GM12892 (cell line): ENCODE results near the gene ANXA6.

Experiments used
- DNase-seq: peaks from one replicate; pipeline ENCODE4 v3.0.0; 2011; ENCODE audit not compliant: insufficient read length
- FAIRE-seq: peaks from 2 replicates; lab custom pipeline; 2011; peaks lifted over from hg19 to GRCh38; lab: Jason Lieb, UNC
- POLR2A ChIP-seq: IDR thresholded peaks from 2 replicates; pipeline ENCODE4 v1.6.1; 2011; ENCODE audit warnings: low read depth, low read length, control low read depth
- POLR2AphosphoS5 ChIP-seq: IDR thresholded peaks from 2 replicates; pipeline ENCODE4 v1.6.1; 2011; ENCODE audit warnings: low read depth, low read length, control low read depth
- TAF1 ChIP-seq: IDR thresholded peaks from 2 replicates; pipeline ENCODE4 v1.6.1; 2011; ENCODE audit warnings: low read depth, mild to moderate bottlenecking, control low read depth, low read length, borderline replicate concordance

The ANXA6 gene

GRCh38 chr5:151104795-151105194 is 52.8 kb downstream of the ANXA6 start:
- DNase-seq = no peak
- no peak for FAIRE-seq
- TF ChIP-seq POLR2A = no peak
- TF ChIP-seq POLR2AphosphoS5 = no peak
- TF ChIP-seq TAF1 = no peak

- TF ChIP-seq POLR2AphosphoS5 = no peak
- TF ChIP-seq TAF1 = no peak
- no peak for TF ChIP-seq POLR2A
- no peak for DNase-seq
- FAIRE-seq = no peak
Observed at GRCh38 chr5:151101746-151102145, 55.8 kb downstream of the ANXA6 start.

- no peak for DNase-seq
- FAIRE-seq = no peak
- TF ChIP-seq POLR2AphosphoS5 = no peak
- no peak for TF ChIP-seq POLR2A
- TF ChIP-seq TAF1 = no peak
Observed at GRCh38 chr5:151101151-151101550, 56.4 kb downstream of the ANXA6 start.

- no peak for DNase-seq
- TF ChIP-seq POLR2AphosphoS5 = no peak
- no peak for TF ChIP-seq POLR2A
- no peak for TF ChIP-seq TAF1
- no peak for FAIRE-seq
Observed at GRCh38 chr5:151100681-151101080, 56.9 kb downstream of the ANXA6 start.

GRCh38 chr5:151098768-151099121 is 58.8 kb downstream of the ANXA6 start:
- TF ChIP-seq POLR2AphosphoS5 (peak; percentile 27; the same call in 1 of the 2 replicates), TAF1 (no peak)
- no peak for DNase-seq
- FAIRE-seq = no peak

- peak; percentile 77 for FAIRE-seq
- no peak for DNase-seq
- no peak for TF ChIP-seq POLR2A
- TF ChIP-seq POLR2AphosphoS5 = peak; percentile 12; the same call in 1 of the 2 replicates
Observed at GRCh38 chr5:151097820-151098767, 59.5 kb downstream of the ANXA6 start.

- no peak for DNase-seq
- no peak for FAIRE-seq
Observed at GRCh38 chr5:151097061-151097460, 60.5 kb downstream of the ANXA6 start.

GRCh38 chr5:151096001-151096373 is 61.6 kb downstream of the ANXA6 start:
- no peak for FAIRE-seq
- no peak for DNase-seq
- TF ChIP-seq POLR2AphosphoS5 (no peak), POLR2A (no peak; the same call in 1 of the 2 replicates), TAF1 (no peak)

More at GRCh38 chr5:151097061-151097460, 60.5 kb downstream of the ANXA6 start:
- no peak for TF ChIP-seq POLR2A
- TF ChIP-seq TAF1 = no peak
- no peak; the same call in 1 of the 2 replicates for TF ChIP-seq POLR2AphosphoS5

- DNase-seq = no peak
- TF ChIP-seq POLR2AphosphoS5 = peak; percentile 60; the same call in 1 of the 2 replicates
- TF ChIP-seq POLR2A = peak; percentile 54
- TF ChIP-seq TAF1 = no peak
- peak; percentile 9 for FAIRE-seq
Observed at GRCh38 chr5:151095341-151096000, 62.1 kb downstream of the ANXA6 start.

- FAIRE-seq (no peak), DNase-seq (no peak)
- TF ChIP-seq TAF1 (no peak), POLR2A (no peak), POLR2AphosphoS5 (no peak)
Observed at GRCh38 chr5:151094852-151095245, 62.7 kb downstream of the ANXA6 start.

- peak; percentile 97 for FAIRE-seq
Observed at GRCh38 chr5:151094030-151094851, 63.3 kb downstream of the ANXA6 start.

More at GRCh38 chr5:151094030-151094851, 63.3 kb downstream of the ANXA6 start:
- TF ChIP-seq POLR2AphosphoS5 (peak; percentile 89), POLR2A (peak; percentile 79), TAF1 (peak; percentile 58; the same call in 1 of the 2 replicates)
- peak; percentile 54 for DNase-seq
